ENCODE data around the gene SLC5A12. TPM values are rescaled to one million over a fixed set of nuclear protein-coding genes. Genes with fewer than 3 reads are reported as not detected.

The SLC5A12 gene
- total and polyA plus RNA-seq, 10 of the 15 experiments (the other 5 are each of a cell fraction or from before 2014, with no cell fraction given) = 0.06 to 0.15 TPM; not detected in 8

- intact Hi-C loops (cut with micrococcal nuclease; ENCODE audit: unreplicated experiment) = loop anchor here (1.0 to 10.0 kb wide), 4 partner anchors 371 to 733 kb away; no protein-coding TSS in a partner anchor
- H3K27ac ChIP-seq (ENCODE audit: control insufficient read depth, insufficient read depth) = no peak overlapping the region
- H3K4me1 ChIP-seq (ENCODE audit: control insufficient read depth, insufficient read depth, low read length) = no peaks in the 10 kb centered on the region
- no peak overlapping the region for H3K4me3 ChIP-seq
- no peaks in the 10 kb centered on the region for H3K79me2 ChIP-seq (ENCODE audit: control insufficient read depth, insufficient read depth, low read length)
- FAIRE-seq (no peak), DNase-seq (ENCODE audit: low read depth, low spot score) (no peak), ATAC-seq (peak; percentile 94)
- no peaks in the 10 kb centered on the region for H4K20me1 ChIP-seq (ENCODE audit: control insufficient read depth, insufficient read depth)
- H3K36me3 ChIP-seq (ENCODE audit: control insufficient read depth in 2 of 2, insufficient read depth in 2 of 2, low read length in 1 of 2) = no peaks in the 10 kb centered on the region
- TF ChIP-seq RAD21 (IDR thresholded peaks at IDR 0.05; ENCODE audit: insufficient read depth, low read depth, low read length) (peak; percentile 68), SMAD5 (IDR thresholded peaks at IDR 0.05; ENCODE audit: low read depth) (no peak), RUNX3 (IDR thresholded peaks at IDR 0.05; ENCODE audit: low read length) (0 out of 2 replicates have a peak, but pooled peaks have one; percentile 12), TARDBP (IDR thresholded peaks at IDR 0.05; ENCODE audit: borderline replicate concordance) (no peak), SMC3 (IDR thresholded peaks at IDR 0.05; ENCODE audit: borderline replicate concordance, low read length) (peak; percentile 74), BRCA1 (IDR thresholded peaks at IDR 0.05; ENCODE audit: low read depth, low read length) (no peak)
- TF ChIP-seq, protein P1, sequence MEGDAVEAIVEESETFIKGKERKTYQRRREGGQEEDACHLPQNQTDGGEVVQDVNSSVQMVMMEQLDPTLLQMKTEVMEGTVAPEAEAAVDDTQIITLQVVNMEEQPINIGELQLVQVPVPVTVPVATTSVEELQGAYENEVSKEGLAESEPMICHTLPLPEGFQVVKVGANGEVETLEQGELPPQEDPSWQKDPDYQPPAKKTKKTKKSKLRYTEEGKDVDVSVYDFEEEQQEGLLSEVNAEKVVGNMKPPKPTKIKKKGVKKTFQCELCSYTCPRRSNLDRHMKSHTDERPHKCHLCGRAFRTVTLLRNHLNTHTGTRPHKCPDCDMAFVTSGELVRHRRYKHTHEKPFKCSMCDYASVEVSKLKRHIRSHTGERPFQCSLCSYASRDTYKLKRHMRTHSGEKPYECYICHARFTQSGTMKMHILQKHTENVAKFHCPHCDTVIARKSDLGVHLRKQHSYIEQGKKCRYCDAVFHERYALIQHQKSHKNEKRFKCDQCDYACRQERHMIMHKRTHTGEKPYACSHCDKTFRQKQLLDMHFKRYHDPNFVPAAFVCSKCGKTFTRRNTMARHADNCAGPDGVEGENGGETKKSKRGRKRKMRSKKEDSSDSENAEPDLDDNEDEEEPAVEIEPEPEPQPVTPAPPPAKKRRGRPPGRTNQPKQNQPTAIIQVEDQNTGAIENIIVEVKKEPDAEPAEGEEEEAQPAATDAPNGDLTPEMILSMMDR (IDR thresholded peaks at IDR 0.05 in 2 of 3, conservative IDR thresholded peaks at IDR 0.05 in 1 of 3; ENCODE audit: control insufficient read depth in 2 of 3, extremely low read depth in 1 of 3, insufficient read depth in 1 of 3, low read depth in 3 of 3, low read length in 3 of 3) = peak; percentile 34 to 56 (median 51); a peak in 4 of 6 replicates
- WGBS (ENCODE audit: insufficient coverage, insufficient replicate concordance, low lambda C conversion rate, missing lambda C conversion rate) = 14% methylated on average over 9 of the region's 9 CpGs
- ChIA-PET CTCF (interaction anchor here (0.6 to 3.9 kb wide), 14 partner anchors 11 to 732 kb away, joined by 3 to 39 read pairs (median 4); no protein-coding TSS in a partner anchor), POLR2A (no interaction called here), RAD21 (ENCODE audit: unreplicated experiment) (interaction anchor here (0.7 to 1.2 kb wide), 6 partner anchors 78 to 457 kb away, joined by 3 to 14 read pairs (median 4); no protein-coding TSS in a partner anchor), SMC1A (ENCODE audit: uncharacterized antibody, unreplicated experiment) (interaction anchor here (0.8 to 3.1 kb wide), 4 partner anchors 405 to 734 kb away, joined by 3 to 17 read pairs (median 3); no protein-coding TSS in a partner anchor)
- H3K9me3 ChIP-seq (replicated peaks; ENCODE audit: control insufficient read depth, insufficient read depth, low read length) = no peaks in the 10 kb centered on the region
- H3K4me2 ChIP-seq (ENCODE audit: control insufficient read depth, insufficient read depth) = no peak overlapping the region
- H2AFZ ChIP-seq (ENCODE audit: control insufficient read depth, low read depth, low read length) = no peak overlapping the region
- in situ Hi-C loops (cut with MboI) = no loop called here
- 0 out of 4 replicates have a peak, but pooled peaks cover 0 to 2% of the 10 kb centered on the region in 2 experiments for H3K27me3 ChIP-seq (replicated peaks in 1 of 2; ENCODE audit: control insufficient read depth in 2 of 2, insufficient read depth in 2 of 2, low read length in 1 of 2)
- no TSS peak for BruUV-seq (replicated peaks)
- H3K9ac ChIP-seq (ENCODE audit: control insufficient read depth, insufficient read depth, low read length) = no peak overlapping the region
Observed at GRCh38 chr11:26753723-26754504, 32.1 kb upstream of the SLC5A12 start.

Data from GM12878 (cell line).